ENCODE measurements around the gene NFKBIZ.

The NFKBIZ gene, protein sequence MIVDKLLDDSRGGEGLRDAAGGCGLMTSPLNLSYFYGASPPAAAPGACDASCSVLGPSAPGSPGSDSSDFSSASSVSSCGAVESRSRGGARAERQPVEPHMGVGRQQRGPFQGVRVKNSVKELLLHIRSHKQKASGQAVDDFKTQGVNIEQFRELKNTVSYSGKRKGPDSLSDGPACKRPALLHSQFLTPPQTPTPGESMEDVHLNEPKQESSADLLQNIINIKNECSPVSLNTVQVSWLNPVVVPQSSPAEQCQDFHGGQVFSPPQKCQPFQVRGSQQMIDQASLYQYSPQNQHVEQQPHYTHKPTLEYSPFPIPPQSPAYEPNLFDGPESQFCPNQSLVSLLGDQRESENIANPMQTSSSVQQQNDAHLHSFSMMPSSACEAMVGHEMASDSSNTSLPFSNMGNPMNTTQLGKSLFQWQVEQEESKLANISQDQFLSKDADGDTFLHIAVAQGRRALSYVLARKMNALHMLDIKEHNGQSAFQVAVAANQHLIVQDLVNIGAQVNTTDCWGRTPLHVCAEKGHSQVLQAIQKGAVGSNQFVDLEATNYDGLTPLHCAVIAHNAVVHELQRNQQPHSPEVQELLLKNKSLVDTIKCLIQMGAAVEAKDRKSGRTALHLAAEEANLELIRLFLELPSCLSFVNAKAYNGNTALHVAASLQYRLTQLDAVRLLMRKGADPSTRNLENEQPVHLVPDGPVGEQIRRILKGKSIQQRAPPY

DNA sequence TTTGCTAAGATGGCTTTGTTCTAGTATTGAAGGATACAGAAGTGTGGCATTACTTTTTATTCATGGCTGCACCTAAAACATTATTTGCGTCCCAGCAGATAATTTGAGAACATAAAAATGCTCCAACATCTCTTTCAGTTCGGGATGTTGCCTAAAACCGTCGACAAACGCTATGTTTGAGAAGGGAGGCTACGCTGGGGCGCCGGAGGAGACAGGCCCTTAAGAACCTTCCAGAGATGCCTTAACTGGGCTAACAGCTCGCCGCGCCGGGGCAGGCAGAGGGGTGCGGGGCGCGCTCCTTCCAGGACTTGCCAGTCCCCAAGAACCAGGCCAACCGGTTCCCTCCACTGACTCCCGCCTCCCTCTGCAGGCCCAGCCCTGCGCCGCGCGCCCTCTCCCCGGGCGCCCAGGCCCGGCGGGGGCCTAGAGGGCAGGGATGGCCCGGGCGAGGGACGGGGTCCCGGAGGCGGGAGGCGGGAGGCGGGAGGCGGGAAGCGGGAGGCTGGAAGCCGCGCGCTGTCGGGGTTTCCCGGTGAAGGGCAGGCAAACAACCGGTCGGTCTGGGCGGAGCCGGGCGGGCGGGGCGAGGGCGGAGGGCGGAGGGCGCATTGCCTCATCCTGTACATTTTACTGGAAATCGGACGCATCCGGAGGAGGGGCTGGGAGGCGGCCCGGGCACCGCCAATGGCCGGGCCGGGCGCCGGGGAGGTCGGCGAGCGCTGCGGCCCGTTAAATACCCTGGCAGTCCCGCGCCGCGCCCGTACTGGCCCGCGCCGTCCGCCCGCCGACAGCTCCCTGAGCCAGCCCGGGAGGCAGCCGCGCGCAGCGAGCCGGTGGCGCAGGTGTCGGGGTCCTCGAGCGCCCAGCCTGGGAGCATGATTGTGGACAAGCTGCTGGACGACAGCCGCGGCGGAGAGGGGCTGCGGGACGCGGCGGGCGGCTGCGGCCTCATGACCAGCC is at the start of gene NFKBIZ:
NFKBIZ (plus strand) TSS at position 761 of the 960 bp plus-strand sequence; CDS start at position 876, 115 bp downstream.
- DNase-seq = no peak

DNA sequence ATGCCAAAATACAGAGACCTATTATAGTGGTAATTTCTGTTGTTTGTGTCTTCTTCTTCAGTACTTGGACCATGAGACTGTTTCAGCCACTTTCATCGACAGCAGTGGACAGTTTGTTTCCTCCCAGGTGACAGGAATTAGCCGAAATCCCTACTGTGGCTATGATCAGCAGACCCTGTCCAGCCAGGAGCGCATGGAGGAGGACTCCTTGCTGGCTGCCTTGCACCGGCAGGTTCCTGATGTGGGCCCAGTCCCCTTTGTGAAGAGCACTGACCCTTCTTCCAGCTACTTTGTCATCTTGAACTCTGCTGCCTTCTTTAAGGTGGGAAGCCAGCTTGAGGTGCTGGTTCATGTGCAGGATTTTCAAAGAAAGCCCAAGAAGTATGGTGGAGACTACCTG is 48.1 kb upstream of the NFKBIZ start:
- no peak for DNase-seq

DNA sequence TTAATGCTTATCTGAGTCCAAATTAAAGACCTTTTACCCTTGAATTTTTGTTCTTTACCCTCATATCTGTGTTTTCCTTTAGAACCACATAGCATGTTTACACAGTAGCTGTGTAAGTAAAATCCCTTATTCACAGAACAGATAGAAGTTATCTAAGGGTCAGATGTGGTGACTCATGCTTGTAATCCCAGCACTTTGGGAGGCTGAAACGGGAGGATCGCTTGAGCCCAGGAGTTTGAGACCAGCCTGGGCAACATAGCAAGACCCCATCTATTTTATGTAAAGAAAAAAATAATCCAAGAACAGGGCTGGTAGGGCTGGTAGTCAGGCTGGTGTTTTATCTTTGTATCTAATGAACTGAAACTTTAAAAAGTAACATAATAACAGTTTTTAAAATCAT is 47.1 kb upstream of the NFKBIZ start:
- no peak for DNase-seq

DNA sequence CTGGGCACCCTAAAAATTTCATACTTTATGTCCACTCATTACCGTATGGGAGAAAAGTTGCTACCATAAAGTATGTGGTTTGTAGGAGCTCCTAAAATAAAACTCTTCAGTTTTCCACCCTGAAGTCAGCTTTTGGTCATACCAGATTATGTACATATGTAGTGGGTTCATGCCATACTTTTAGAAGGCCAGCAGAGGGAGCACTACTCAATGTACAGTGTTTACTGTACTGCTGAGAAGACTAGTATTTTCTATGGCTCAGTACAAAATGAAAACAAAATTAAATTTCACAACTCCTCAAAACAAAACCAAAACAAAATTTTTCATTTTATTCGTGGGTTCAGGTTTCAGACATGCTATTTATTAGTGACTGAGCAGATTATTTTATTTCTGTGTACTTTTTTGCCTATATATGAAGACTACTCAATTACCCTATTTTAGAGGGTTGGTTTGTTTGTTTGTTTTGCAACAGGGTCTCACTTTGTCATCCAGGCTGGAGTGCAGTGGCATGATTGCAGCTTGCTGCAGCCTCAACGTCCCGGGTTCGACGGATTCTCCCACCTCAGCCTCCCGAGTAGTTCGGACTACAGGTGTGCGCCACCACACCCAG is 46.0 kb upstream of the NFKBIZ start:
- peak; percentile 47 for DNase-seq

DNA sequence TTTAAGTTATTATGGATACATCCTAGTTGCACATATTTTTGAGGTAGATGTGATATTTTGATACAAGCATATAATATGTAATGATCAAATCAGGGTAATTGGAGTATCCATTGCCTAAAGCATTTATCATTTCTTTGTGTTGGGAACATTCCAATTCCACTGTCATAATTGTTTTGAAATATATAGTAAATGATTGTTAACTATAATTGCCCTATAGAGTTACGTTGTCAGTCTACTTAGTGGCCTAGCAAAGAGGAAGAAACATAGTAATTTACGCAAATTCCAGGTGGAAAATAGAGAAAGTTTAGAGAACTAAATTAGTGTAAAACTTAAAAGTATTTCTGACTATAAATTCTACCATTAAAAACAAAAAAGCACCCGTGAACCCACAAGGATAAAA is 45.4 kb upstream of the NFKBIZ start:
- DNase-seq = no peak

DNA sequence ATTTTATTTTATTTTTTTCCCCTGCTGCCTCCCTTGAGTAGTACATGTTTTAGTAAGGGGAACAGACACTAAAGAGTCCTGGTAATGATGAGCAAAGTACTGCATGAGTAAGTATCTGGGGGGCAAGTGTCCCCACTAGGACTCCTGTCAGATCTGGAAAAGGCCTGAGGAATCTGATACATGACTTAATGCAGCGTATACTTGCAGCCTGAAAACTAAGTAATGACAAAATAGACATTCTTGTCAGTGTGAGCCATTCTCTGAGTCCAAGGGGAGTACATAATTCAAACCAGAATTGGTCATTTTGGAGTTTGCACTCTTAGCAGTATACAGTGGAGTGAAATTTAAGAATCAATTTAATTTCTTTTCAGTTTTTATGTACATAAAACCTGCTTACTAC is 42.8 kb upstream of the NFKBIZ start:
- no peak for DNase-seq

DNA sequence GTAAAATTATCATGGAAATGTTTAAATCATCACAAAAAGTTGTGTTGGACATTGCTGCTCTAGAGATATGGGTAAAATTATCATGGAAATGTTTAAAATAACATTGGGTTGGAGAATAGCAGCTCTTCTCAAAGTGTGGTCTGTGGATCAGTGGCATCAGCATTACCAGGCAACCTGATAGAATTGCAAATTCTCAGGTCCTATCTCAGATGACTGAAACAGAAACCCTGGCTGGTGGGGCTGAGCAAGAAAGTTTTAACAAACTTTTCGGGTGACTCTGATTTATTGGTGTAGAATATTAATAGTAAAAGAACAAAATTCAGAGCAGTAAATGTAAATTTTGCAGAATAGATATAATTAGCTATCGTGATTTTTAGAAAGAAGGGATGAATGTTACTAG is 41.4 kb upstream of the NFKBIZ start:
- no peak for DNase-seq

DNA sequence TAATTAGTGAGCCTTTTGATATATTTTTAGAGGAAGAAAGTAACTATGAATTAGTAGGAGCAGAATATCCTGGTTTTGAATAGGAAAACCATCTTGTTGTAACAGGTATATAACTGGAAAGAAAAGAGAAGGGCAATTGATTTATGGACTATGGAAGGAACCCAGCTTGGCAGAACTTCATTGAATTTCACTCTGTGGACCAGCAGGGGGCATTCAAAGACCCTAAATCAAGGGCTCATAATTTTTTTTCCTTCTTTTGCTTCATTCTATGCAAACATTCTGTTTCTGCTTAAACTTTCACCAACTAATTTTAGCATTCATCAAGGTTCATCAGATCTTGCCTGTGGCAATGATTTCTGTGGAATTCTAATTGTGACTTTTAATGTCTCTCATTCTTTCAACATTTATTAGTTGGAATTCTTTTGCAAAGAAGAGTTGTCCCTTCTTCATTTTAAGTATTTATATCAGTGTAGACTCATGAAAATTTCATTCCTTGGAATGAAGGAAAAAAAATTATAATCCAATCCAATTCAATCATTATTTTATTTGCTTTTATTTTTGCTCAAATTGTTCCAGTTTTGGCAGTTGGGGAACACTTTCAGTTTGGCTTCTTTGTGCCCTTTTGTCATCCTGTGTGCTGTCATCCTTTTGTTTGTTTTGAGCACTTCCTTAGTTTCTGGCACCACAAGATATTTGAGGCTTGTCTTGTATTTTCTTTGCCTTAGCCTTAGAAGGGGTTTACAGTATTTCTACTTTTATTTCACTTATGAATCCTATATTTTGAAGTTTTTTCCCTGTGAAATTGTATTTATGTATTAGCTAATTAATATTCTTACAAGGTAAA is 39.9 kb upstream of the NFKBIZ start:
- peak; percentile 22 for DNase-seq

DNA sequence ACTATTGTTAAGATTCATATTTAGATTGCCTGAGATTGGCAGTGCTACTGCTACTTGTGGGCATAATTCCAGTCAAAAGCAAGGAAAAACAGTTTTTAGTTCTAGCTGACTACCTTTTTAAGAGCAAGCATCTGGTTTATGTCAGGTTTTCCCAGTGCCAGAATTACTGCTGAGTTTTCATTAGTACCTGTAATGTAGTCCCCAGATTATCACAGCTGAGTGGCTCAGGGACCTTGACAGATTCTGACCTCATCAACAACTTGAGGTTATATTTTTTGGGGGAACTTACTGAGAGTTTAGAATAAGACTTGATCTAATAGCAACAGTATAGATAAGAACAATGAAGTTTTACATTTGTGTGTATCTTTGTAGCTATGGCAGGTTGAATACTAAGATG is 39.3 kb upstream of the NFKBIZ start:
- DNase-seq = no peak

DNA sequence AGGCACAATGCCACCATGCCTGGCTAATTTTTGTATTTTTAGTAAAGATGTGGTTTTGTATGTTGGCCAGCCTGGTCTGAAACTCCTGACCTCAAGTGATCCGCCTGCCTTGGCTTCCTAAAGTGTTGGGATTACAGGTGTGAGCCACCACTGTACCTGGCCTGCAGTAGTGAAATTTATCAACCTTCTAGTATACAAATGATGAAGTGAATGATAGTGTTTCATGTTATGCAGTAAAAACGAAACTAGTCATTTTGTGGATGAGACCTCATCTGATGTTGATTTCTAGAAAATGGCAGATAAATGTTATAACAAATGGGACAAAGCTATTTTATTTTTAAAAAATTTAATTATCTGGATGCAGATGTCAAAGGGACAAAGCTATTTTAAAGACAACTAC is 37.4 kb upstream of the NFKBIZ start:
- no peak for DNase-seq

DNA sequence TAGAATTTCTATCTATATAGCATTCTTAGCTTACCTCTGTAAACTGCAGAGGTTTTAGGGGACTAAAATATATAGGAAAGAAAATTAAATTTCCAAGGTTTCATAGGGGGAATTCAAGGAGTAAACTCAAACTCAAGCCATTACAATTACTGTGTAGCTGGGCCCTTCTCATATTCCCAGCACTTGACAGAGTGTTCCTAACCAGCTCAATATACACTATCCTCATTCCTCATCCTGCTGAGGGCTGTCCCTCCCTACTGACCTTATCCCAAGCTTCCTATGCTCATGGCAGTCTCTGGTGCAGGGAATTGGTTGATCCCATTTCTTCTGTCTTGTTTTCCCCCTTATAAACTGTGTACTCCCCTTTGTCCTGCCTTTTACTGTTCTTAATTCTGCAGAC is 36.4 kb upstream of the NFKBIZ start:
- no peak for DNase-seq

DNA sequence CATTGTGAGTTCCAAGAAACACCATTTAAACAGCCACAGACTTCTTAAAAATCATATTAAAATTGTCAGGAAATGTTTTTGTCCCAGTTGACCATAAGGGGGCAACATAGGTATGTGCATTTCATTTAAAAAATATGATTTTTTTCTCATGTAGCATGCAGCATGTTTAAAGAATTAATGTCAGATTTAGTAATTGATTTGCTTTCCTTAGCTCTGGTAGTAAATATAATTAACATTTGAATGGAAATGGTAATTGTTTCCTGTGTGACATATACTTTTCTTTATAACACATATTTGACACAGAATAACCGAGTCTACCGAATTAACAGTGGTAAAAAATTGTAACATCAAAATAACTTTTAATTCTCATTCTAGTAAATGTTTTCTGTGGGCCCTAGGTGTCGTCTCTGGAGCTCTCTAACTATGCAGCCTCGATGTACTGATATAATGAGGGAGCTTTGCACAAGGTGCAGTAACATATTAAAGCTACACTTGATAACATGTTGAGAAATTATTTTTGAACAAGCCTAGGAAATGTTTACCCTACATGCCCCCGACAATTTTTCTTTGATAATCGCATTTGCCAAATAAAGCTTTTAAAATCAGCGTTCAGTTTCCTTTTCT is 35.4 kb upstream of the NFKBIZ start:
- DNase-seq = no peak

DNA sequence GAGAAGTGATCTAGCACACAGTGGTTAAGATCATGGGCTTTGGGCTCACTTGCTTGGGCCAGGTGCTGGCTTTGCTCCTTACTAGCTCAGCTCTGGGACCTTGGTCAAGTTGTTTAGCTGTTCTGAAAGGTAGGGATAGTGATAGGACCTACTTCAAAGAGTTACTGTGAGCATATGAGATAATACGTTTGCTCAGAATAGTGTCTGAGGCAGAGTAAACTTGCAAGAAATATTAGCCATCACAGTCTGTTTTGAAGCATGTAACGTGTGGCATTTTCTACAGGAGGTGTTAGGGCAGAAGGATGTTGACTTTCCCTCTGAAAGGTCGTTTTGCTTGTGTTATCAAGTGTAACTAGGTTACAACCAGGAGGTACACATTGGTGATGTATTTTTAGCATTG is 34.5 kb upstream of the NFKBIZ start:
- no peak for DNase-seq

DNA sequence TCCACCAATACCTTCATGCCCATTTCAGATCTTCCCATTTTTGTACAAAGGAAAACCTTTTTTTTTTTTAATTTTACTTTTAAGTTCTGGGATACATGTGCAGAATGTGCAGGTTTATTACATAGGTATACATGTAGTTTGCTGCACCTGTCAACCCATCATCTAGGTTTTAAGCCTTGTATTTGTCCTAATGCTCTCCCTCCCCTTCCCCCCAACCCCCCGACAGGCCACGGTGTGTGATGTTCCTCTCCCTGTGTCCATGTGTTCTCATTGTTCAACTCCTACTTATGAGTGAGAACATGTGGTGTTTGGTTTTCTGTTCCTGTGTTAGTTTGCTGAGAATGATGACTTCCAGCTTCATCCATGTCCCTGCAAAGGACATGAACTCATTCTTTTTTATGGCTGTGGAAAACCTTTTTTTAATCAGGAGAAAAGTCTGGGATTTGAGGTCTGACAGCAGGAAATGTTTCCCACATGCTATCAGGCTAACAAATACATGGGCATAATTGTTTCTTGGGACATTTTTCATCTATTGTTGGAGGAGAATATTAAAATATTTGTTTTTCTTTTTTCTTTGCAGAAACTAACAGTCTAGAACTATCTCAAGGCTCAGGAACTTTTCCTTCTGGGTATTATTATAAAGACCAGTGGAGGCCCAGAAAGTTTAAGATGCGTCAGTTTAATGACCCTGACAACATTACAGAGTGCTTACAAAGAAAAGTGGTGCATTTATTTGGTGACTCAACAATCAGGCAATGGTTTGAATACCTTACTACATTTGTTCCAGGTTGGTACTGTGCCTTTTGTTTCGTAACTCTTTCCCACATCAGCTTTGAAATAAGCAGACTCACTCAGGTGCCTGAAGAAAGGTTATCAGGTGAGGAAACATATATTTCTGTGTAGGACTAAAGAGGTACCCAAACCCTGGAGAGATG is 32.8 kb upstream of the NFKBIZ start:
- DNase-seq = no peak

DNA sequence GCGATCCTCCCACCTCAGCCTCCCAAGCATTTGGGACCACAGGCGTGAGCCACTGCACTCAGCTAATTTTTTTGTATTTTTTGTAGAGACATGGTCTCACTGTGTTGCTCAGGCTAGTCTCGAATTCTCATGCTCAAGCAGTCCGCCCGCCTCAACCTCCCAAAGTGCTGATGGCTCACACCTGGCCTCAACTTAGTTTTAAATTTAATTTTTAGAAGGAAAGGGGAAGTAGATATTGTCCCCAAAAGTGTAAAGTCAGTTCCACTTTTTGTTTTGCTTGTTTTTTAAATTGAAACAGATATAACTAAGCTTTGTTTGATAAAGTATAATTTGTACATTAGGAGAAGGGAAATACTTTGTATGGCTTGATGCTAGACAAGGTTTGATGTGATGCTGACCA is 31.3 kb upstream of the NFKBIZ start:
- no peak for DNase-seq

DNA sequence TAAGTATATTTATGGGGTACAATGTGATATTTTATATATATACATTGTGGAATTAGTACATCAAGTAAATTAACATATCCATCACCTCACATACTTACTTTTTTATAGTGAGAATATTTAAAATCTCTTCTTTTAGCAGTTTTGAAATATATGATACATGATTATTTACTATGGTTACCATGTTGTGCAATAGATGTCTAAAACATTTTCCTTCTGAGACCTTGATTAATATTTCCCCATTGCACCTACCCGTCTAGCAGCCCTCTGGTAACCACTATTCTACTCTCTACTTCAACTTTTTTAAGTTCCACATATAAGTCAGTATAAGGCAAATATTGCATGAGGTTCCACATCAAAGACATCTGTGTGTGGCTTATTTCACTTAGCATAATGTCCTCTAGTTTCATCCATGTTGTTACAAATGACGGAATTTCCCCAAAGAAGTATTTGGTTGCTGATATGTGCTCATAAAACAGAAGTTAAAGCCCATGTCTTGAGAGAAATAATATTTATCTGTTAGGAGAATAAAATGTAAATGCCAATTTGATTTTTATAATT is 29.6 kb upstream of the NFKBIZ start:
- no peak for DNase-seq

DNA sequence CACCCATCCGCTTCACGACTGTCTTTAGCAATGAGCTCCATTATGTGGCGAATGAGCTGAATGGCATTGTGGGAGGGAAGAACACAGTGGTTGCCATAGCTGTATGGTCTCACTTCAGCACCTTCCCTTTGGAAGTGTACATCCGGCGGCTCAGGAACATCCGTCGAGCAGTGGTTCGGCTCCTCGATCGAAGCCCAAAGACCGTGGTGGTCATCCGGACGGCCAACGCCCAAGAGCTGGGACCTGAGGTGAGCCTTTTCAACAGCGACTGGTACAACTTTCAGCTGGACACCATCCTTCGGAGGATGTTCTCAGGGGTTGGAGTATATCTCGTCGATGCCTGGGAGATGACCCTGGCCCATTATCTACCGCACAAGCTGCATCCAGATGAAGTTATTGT is 27.8 kb upstream of the NFKBIZ start:
- DNase-seq = no peak

DNA sequence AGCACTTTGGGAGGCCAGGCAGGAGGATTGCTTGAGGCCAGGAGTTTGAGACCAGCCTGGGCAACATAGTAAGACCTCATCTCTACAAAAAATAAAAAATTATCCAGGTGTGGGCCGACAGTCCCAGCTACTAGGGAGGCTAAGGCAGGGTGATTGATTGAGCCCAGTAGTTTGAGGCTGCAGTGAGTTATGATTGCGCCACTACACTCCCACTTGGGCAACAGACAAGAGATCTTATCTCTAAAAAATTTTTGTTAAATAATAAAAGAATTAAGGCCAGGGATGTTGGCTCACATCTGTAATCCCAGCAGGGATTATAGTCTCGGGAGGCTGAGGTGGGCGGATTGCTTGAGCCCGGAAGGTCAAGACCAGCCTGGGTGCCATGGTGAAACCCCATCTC is 25.8 kb upstream of the NFKBIZ start:
- no peak for DNase-seq

DNA sequence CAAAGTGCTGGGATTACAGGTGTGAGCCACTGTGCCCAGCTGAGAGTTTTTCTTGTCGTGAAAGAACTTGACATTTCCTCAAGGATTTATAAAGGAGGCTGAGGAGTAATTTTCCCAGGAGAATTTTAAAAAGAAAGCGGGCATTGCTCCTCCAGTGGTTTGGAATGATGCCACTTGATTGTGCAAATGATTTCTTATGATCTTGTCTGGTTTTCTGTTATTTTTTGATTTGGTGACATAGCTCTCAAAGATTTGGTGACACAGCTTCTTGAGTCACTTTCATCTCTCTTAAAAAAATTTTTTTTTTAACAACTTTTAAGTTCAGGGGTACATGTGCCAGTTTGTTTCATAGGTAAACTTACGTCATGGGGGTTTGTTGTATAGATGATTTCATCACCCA is 24.6 kb upstream of the NFKBIZ start:
- no peak for DNase-seq

DNA sequence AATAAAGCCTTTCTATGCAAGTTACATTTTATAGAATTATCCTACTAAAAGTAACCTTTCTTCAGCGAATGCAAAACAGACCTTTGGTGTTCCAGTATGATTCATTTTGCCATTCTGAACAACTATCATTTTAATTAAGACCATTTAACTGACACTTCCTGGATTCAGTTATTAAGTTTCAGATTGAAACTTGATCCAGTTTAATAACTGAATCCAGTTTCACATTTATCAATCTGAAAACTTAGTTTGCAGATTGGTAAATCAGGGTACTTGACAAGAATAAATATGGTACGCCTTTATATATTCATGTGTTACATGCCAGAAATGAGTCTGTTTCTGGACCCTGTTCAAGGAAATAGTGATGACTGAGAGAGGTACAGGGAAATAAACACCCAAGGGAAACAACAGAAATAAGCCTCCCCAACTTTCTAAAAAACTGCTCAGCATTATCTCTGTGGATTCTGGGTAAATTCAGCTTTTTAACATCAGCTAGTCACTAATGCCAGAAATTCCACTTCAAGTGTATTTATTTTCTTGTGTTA is 23.3 kb upstream of the NFKBIZ start:
- no peak for DNase-seq
